GM12878 (cell line): ENCODE measurements around the gene CLASP2. TPM values are rescaled to one million over a fixed set of nuclear protein-coding genes. Genes with fewer than 3 reads are reported as not detected.

ENCODE experiments used
- ATAC-seq: fragments of 200-7000 bp; cut with Tn5 transposase; 3 replicates; pipeline ENCODE4 v1.9.1; 2020; ENCODE audit warnings: mild to moderate bottlenecking, moderate library complexity
- BruUV-seq: library from RNA; stranded (reverse); fragments of 400-500 nt; replicated peaks from 2 replicates; lab custom pipeline; 2021; lab: Mats Ljungman, UMichigan
- CTCF ChIA-PET: fragments of 300-600 bp; sonication (Branson Sonifier 250); formaldehyde crosslinking; extraction: SDS; loops from one replicate; lab custom pipeline; 2021; ENCODE audit warnings: inconsistent platforms; lab: Yijun Ruan, JAX
- POLR2A ChIA-PET: fragments of 350-600 bp; formaldehyde crosslinking; extraction: SDS; loops from one replicate; lab custom pipeline; 2021; ENCODE audit warnings: inconsistent platforms; lab: Charles Lee
- RAD21 ChIA-PET: fragments of 300-600 bp; sonication (Branson Sonifier 250); formaldehyde crosslinking; loops from one replicate; lab custom pipeline; 2023; ENCODE audit warnings: antibody characterized with exemption; ENCODE audit not compliant: unreplicated experiment; lab: Charles Lee
- SMC1A ChIA-PET: fragments of 300-600 bp; sonication (Branson Sonifier 250); formaldehyde crosslinking; loops from one replicate; lab custom pipeline; 2023; ENCODE audit not compliant: unreplicated experiment, uncharacterized antibody; lab: Charles Lee
- DNase-seq: peaks from one replicate; pipeline ENCODE4 v3.0.0-alpha.2; 2011; ENCODE audit warnings: low read depth, low spot score
- FAIRE-seq: peaks from 3 replicates; lab custom pipeline; 2011; peaks lifted over from hg19 to GRCh38; lab: Jason Lieb, UNC
- H2AFZ ChIP-seq: 2 replicates; pipeline ENCODE4 v1.6.0; 2011; ENCODE audit warnings: low read depth, low read length, control low read depth; ENCODE audit not compliant: control insufficient read depth
- H3K27ac ChIP-seq: 2 replicates; pipeline ENCODE4 v1.5.1; 2011; ENCODE audit warnings: control low read depth; ENCODE audit not compliant: control insufficient read depth, insufficient read depth
- H3K27me3 ChIP-seq, 2 experiments: replicated peaks in 1 of 2; 2 replicates each; pipeline versions ENCODE4 v1.6.0 to v1.6.1; 2011; ENCODE audit warnings: low read length in 1 of 2; ENCODE audit not compliant: control insufficient read depth in 2 of 2, insufficient read depth in 2 of 2
- H3K36me3 ChIP-seq, 2 experiments: 2 replicates each; pipeline ENCODE4 v1.5.1; 2011; ENCODE audit warnings: low read length in 1 of 2; ENCODE audit not compliant: control insufficient read depth in 2 of 2, insufficient read depth in 2 of 2
- H3K4me1 ChIP-seq: 2 replicates; pipeline ENCODE4 v1.6.1; 2011; ENCODE audit warnings: mild to moderate bottlenecking, low read length, moderate library complexity, mixed read lengths; ENCODE audit not compliant: control insufficient read depth, insufficient read depth
- H3K4me2 ChIP-seq: 2 replicates; pipeline ENCODE4 v1.6.0; 2011; ENCODE audit warnings: control low read depth; ENCODE audit not compliant: control insufficient read depth, insufficient read depth
- H3K4me3 ChIP-seq: fragments of 200-600 bp; sonication (generic); 2 replicates; pipeline ENCODE4 v1.5.1; 2016
- H3K79me2 ChIP-seq: 2 replicates; pipeline ENCODE4 v1.6.0; 2011; ENCODE audit warnings: low read length; ENCODE audit not compliant: control insufficient read depth, insufficient read depth
- H3K9ac ChIP-seq: 2 replicates; pipeline ENCODE4 v1.8.0; 2011; ENCODE audit warnings: low read length, control low read depth, mixed read lengths; ENCODE audit not compliant: control insufficient read depth, insufficient read depth
- H3K9me3 ChIP-seq: replicated peaks from 3 replicates; pipeline ENCODE4 v1.5.1; 2011; ENCODE audit warnings: mild to moderate bottlenecking, low read length; ENCODE audit not compliant: control insufficient read depth, insufficient read depth
- H4K20me1 ChIP-seq: 2 replicates; pipeline ENCODE4 v1.6.0; 2011; ENCODE audit not compliant: control insufficient read depth, insufficient read depth
- CBFB ChIP-seq: IDR thresholded peaks from 2 replicates; pipeline ENCODE4 v1.6.1; 2016; ENCODE audit warnings: antibody characterized with exemption, low read depth
- CHD1 ChIP-seq: IDR thresholded peaks from 2 replicates; pipeline ENCODE4 v1.6.1; 2012; ENCODE audit warnings: low read depth, low read length, improper control_type of control experiment
- DPF2 ChIP-seq: fragments of 450-650 bp; IDR thresholded peaks from 2 replicates; pipeline ENCODE4 v1.6.1; 2017; ENCODE audit warnings: mild to moderate bottlenecking
- ETV6 ChIP-seq, 2 experiments: fragments of 450-650 bp in 1 of 2; IDR thresholded peaks in 1 of 2; conservative IDR thresholded peaks in 1 of 2; 2 replicates each; pipeline ENCODE4 v1.6.1; 2014; ENCODE audit warnings: antibody characterized with exemption in 1 of 2, borderline replicate concordance in 1 of 2, low read depth in 1 of 2, mild to moderate bottlenecking in 1 of 2, moderate library complexity in 1 of 2
- JUNB ChIP-seq: IDR thresholded peaks from 2 replicates; pipeline ENCODE4 v1.6.1; 2016; ENCODE audit warnings: antibody characterized with exemption, mild to moderate bottlenecking
- KLF5 ChIP-seq: fragments of 450-650 bp; IDR thresholded peaks from 2 replicates; pipeline ENCODE4 v1.6.1; 2014; ENCODE audit warnings: mild to moderate bottlenecking; ENCODE audit not compliant: partially characterized antibody
- RAD21 ChIP-seq: IDR thresholded peaks from 2 replicates; pipeline ENCODE4 v1.6.1; 2011; ENCODE audit warnings: mild to moderate bottlenecking, low read depth, low read length, moderate library complexity; ENCODE audit not compliant: insufficient read depth
- RBBP5 ChIP-seq: fragments of 200-600 bp; sonication (generic); conservative IDR thresholded peaks from 2 replicates; pipeline ENCODE4 v1.6.1; 2016
- SMAD1 ChIP-seq: fragments of 450-650 bp; IDR thresholded peaks from 2 replicates; pipeline ENCODE4 v1.6.1; 2018; ENCODE audit warnings: mild to moderate bottlenecking, low read depth; ENCODE audit not compliant: partially characterized antibody
- SMAD5 ChIP-seq: IDR thresholded peaks from 2 replicates; pipeline ENCODE4 v1.6.1; 2016; ENCODE audit warnings: antibody characterized with exemption, low read depth
- SRF ChIP-seq, 2 experiments: IDR thresholded peaks; 2 replicates each; pipeline ENCODE4 v1.6.1; 2011; ENCODE audit warnings: low read depth in 2 of 2, low read length in 2 of 2, mild to moderate bottlenecking in 1 of 2, moderate library complexity in 1 of 2
- STAT3 ChIP-seq: IDR thresholded peaks from 2 replicates; pipeline ENCODE4 v1.6.1; 2011; ENCODE audit warnings: low read depth, low read length, improper control_type of control experiment
- SUZ12 ChIP-seq: fragments of 200-600 bp; sonication (generic); IDR thresholded peaks from one replicate; pipeline ENCODE4 v1.6.1; 2018; ENCODE audit warnings: antibody characterized with exemption, mild to moderate bottlenecking; ENCODE audit not compliant: unreplicated experiment
- TCF12 ChIP-seq: IDR thresholded peaks from 2 replicates; pipeline ENCODE4 v1.6.1; 2011; ENCODE audit warnings: low read depth, mild to moderate bottlenecking, low read length
- WGBS: methylation state at CpG from one replicate; pipeline ENCODE4 v1.1.6; 2016; ENCODE audit warnings: low lambda C conversion rate; ENCODE audit not compliant: insufficient replicate concordance, insufficient coverage; ENCODE audit errors: missing lambda C conversion rate; 5-methylcytosine and 5-hydroxymethylcytosine counted together
- in situ Hi-C: fragments of 300-500 bp; cut with MboI; formaldehyde crosslinking; loops from 9 replicates; pipeline ENCODE4 v1.14.3; 2018; ENCODE audit warnings: mixed read lengths
- intact Hi-C: fragments of 100-400 bp; cut with micrococcal nuclease; formaldehyde crosslinking; loops from one replicate; pipeline ENCODE4 v1.14.2; 2022; ENCODE audit not compliant: unreplicated experiment
- polyA plus RNA-seq, 11 experiments: library from polyadenylated mRNA; depleted of rRNA in 4 of 11; unstranded in 6 of 11; stranded (reverse) in 5 of 11; fragments of >200 nt; fragmentation: Nextera tagmentation in 4 of 11; fragmentation: Illumina TruSeq in 1 of 11; extraction: Ambion mirVana in 4 of 11; extraction: Trizol in 1 of 11; gene quantifications; 1 replicate in 1 of 11; 2 replicates in 10 of 11; pipeline versions ENCODE4 v1.2.1 to v1.2.3, GENCODE V29; 2011 to 2016; ENCODE audit warnings: inconsistent platforms in 2 of 11, missing spikeins in 2 of 11, low read depth in 1 of 11
- total RNA-seq, 4 experiments: library from RNA; depleted of rRNA in 3 of 4; stranded (reverse); fragments of >200 nt in 3 of 4; fragmentation: Illumina TruSeq in 1 of 4; extraction: Trizol in 1 of 4; gene quantifications; 2 replicates each; pipeline versions ENCODE4 v1.2.1 to v1.2.3, GENCODE V29; 2013 to 2021
- TF ChIP-seq, protein P1 (sequence below): IDR thresholded peaks from 2 replicates; pipeline ENCODE4 v1.6.1; 2012; ENCODE audit warnings: low read length, inconsistent platforms
- TF ChIP-seq, protein P2 (sequence below): fragments of 450-650 bp; IDR thresholded peaks from 2 replicates; pipeline ENCODE4 v1.6.1; 2017; ENCODE audit warnings: borderline replicate concordance
- TF ChIP-seq, protein P3 (sequence below): IDR thresholded peaks from 2 replicates; pipeline ENCODE4 v1.6.1; 2011; ENCODE audit warnings: mild to moderate bottlenecking, low read depth, low read length, moderate library complexity; ENCODE audit not compliant: insufficient replicate concordance
- TF ChIP-seq, protein P4 (sequence below): fragments of 450-650 bp; formaldehyde crosslinking; IDR thresholded peaks from 2 replicates; pipeline ENCODE4 v1.4.0; 2022; ENCODE audit warnings: mild to moderate bottlenecking, moderate library complexity

The CLASP2 gene
- total and polyA plus RNA-seq, 10 of the 15 experiments (the other 5 are each of a cell fraction or from before 2014, with no cell fraction given) = 4.0 to 38.3 (median 26.8) TPM

DNA sequence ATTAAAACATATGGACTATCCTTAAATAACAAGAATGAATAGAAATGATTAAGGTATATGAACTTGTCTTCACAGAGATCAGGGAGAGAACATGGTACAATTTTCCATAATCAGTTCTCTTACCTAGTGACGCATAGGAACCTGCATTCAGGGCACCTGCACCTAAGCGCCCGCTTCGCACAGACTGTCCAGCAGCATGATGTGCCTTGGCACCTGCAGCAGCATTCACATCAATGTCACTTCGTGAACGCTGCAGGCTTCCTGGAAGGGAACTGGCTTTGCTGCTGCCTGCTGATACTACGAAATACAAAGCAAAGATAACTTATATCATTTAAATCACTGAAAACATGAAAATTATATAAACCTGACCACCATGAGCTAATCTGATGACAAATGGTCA, 115.2 kb downstream of the CLASP2 start:
- Histone ChIP-seq H3K36me3 (peaks cover 0 to 4% of the 10 kb centered on the region in 2 experiments), H3K4me2 (no peak overlapping the region), H3K27me3 (no peaks in the 10 kb centered on the region), H3K4me1 (no peaks in the 10 kb centered on the region), H3K27ac (no peak overlapping the region), H4K20me1 (no peaks in the 10 kb centered on the region), H3K79me2 (no peaks in the 10 kb centered on the region), H3K4me3 (no peak overlapping the region), H3K9ac (no peak overlapping the region), H2AFZ (no peak overlapping the region), H3K9me3 (no peaks in the 10 kb centered on the region)
- CTCF ChIA-PET = no interaction called here
- ATAC-seq (no peak), FAIRE-seq (no peak), DNase-seq (no peak)
- in situ Hi-C loops = no loop called here
- intact Hi-C loops = no loop called here
- TF ChIP-seq TCF12 = no peak
- TF ChIP-seq JUNB = no peak
- TF ChIP-seq KLF5 = no peak
- TF ChIP-seq DPF2 = no peak
- no peak for TF ChIP-seq SMAD1
- no peak for TF ChIP-seq SUZ12
- TF ChIP-seq, protein P1, sequence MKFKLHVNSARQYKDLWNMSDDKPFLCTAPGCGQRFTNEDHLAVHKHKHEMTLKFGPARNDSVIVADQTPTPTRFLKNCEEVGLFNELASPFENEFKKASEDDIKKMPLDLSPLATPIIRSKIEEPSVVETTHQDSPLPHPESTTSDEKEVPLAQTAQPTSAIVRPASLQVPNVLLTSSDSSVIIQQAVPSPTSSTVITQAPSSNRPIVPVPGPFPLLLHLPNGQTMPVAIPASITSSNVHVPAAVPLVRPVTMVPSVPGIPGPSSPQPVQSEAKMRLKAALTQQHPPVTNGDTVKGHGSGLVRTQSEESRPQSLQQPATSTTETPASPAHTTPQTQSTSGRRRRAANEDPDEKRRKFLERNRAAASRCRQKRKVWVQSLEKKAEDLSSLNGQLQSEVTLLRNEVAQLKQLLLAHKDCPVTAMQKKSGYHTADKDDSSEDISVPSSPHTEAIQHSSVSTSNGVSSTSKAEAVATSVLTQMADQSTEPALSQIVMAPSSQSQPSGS = no peak
- TF ChIP-seq SRF (IDR thresholded peaks at IDR 0.05; ENCODE audit: low read depth in 2 of 2, low read length in 2 of 2) = no peak
- no peak for TF ChIP-seq RAD21
- TF ChIP-seq SMAD5 = no peak
- TF ChIP-seq, protein P2, sequence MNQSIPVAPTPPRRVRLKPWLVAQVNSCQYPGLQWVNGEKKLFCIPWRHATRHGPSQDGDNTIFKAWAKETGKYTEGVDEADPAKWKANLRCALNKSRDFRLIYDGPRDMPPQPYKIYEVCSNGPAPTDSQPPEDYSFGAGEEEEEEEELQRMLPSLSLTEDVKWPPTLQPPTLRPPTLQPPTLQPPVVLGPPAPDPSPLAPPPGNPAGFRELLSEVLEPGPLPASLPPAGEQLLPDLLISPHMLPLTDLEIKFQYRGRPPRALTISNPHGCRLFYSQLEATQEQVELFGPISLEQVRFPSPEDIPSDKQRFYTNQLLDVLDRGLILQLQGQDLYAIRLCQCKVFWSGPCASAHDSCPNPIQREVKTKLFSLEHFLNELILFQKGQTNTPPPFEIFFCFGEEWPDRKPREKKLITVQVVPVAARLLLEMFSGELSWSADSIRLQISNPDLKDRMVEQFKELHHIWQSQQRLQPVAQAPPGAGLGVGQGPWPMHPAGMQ = no peak
- TF ChIP-seq CBFB = no peak
- TF ChIP-seq, protein P3, sequence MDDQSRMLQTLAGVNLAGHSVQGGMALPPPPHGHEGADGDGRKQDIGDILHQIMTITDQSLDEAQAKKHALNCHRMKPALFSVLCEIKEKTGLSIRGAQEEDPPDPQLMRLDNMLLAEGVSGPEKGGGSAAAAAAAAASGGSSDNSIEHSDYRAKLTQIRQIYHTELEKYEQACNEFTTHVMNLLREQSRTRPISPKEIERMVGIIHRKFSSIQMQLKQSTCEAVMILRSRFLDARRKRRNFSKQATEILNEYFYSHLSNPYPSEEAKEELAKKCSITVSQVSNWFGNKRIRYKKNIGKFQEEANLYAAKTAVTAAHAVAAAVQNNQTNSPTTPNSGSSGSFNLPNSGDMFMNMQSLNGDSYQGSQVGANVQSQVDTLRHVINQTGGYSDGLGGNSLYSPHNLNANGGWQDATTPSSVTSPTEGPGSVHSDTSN = no peak
- TF ChIP-seq, protein P4, sequence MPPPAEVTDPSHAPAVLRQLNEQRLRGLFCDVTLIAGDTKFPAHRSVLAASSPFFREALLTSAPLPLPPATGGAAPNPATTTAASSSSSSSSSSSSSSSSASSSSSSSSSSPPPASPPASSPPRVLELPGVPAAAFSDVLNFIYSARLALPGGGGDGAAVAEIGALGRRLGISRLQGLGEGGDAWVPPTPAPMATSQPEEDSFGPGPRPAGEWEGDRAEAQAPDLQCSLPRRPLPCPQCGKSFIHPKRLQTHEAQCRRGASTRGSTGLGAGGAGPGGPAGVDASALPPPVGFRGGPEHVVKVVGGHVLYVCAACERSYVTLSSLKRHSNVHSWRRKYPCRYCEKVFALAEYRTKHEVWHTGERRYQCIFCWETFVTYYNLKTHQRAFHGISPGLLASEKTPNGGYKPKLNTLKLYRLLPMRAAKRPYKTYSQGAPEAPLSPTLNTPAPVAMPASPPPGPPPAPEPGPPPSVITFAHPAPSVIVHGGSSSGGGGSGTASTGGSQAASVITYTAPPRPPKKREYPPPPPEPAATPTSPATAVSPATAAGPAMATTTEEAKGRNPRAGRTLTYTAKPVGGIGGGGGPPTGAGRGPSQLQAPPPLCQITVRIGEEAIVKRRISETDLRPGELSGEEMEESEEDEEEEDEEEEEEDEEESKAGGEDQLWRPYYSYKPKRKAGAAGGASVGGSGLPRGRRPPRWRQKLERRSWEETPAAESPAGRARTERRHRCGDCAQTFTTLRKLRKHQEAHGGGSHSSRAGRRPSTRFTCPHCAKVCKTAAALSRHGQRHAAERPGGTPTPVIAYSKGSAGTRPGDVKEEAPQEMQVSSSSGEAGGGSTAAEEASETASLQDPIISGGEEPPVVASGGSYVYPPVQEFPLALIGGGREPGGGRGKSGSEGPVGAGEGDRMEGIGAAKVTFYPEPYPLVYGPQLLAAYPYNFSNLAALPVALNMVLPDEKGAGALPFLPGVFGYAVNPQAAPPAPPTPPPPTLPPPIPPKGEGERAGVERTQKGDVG = no peak
- TF ChIP-seq ETV6 (conservative IDR thresholded peaks at IDR 0.05 in 1 of 2, IDR thresholded peaks at IDR 0.05 in 1 of 2; ENCODE audit: borderline replicate concordance in 1 of 2, low read depth in 1 of 2) = no peak
- TF ChIP-seq STAT3 = no peak
- no peak for TF ChIP-seq RBBP5
- no peak for TF ChIP-seq CHD1
- POLR2A ChIA-PET = interaction anchor here (0.6 kb wide), 1 partner anchor 13 kb away, joined by 3 read pairs; no protein-coding TSS in a partner anchor
- 99% methylated on average over 7 of the region's 7 CpGs for WGBS
- RAD21 ChIA-PET = no interaction called here
- SMC1A ChIA-PET = no interaction called here
- BruUV-seq = no TSS peak
